GM12891 (cell line): Measurements from ENCODE around the gene FUBP3.

Experiments
- POLR2A ChIP-seq: IDR thresholded peaks from 2 replicates; pipeline ENCODE4 v1.6.1; 2011; ENCODE audit warnings: low read depth, low read length, control low read depth
- POLR2AphosphoS5 ChIP-seq: IDR thresholded peaks from 2 replicates; pipeline ENCODE4 v1.6.1; 2011; ENCODE audit warnings: low read depth, low read length, control low read depth
- POU2F2 ChIP-seq: IDR thresholded peaks from 2 replicates; pipeline ENCODE4 v1.6.1; 2011; ENCODE audit warnings: low read depth, mild to moderate bottlenecking, control low read depth, low read length, moderate library complexity
- TAF1 ChIP-seq: IDR thresholded peaks from 2 replicates; pipeline ENCODE4 v1.6.1; 2011; ENCODE audit warnings: low read depth, low read length, control low read depth

- no peak for TF ChIP-seq POLR2A
- TF ChIP-seq TAF1: no peak
- no peak for TF ChIP-seq POLR2AphosphoS5
- no peak for TF ChIP-seq POU2F2
Observed at GRCh38 chr9:130631331-130632080, 52.1 kb downstream of the FUBP3 start.
